CD4-positive, alpha-beta T cell treated with Interleukin-15 for 4 hours (primary cell): ENCODE results near the gene RNF10.
"Not testable (repeated sequence)": the region's sequence is repeated elsewhere in the genome, so short reads cannot be mapped to it uniquely, and the experiment has no call there.

Source experiments
- DNase-seq: peaks from one replicate; pipeline ENCODE4 v3.0.0-alpha.2; 2020; ENCODE audit warnings: low spot score

The RNF10 gene

DNA sequence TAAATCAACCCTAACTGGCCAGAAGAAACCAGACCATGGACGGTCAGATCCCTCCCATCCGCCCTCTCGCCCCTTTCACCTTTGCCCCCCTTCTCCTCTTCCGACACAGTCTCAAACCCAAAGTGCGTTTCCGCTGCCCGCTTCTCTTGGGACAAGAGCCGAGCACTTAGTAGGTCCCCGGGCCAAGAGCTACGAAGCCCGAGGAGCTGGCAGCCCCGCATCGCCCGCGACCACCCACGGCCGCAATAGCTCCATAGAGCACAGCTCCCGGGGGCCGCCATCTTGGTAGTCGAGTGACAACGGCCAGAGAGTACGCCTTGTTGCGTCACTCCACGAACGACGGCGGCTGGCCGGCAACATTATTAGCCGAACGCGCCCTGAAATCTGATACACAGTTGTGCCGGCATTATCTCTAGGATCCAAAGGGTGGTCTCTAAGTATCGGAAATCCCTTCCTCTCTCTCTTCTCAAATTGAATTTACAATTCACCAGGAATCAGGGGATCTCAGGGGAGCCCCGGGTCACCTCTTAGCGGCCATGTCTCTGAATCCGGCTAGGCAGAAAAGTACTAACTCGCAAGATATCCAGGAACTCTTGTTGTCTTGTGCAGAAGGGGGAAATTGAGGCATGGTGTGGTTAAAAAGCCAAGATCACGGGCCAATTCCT, 5.2 kb upstream of the RNF10 start, which contains the start of gene COQ5:
Gene COQ5 (minus strand): TSS at position 298 of the 665 bp plus-strand sequence. CDS start 17 bp downstream, at position 281.
- peak; percentile 89 for DNase-seq

DNA sequence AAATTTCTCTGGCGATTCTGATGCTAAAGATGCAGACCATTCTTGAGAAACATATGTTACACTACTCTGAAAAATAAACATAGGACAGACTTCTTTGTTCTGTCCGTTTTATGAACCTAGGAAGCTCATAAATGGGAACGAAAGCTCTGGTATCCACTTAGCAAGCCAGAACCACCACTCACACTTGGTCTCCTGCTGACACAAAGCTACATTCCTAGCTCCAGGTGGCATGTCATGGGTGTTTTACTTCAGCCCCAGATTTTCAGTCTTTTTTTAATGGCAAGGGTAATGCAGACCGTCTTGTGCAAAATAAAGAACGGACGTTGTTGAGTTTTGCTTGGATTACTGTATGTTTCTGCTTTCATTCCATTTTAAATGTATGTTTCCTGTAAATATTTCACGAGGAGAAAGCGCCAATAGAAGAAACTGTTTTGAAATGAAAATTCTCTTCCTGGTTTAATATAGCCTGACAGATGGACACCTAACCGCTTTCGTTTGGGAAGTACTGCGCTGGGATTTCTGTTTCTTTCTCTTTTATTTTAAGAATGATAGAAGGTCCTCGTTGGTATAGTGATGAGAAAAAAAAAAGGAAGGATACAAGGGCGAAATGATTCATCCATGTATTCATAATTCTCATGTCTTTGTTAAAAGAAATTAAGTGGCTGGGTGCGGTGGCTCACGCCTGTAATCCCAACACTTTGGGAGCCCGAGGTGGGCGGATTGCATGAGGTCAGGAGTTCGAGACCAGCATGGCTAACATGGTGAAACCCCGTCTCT, 4.3 kb upstream of the RNF10 start:
- no peak for DNase-seq

- not testable (repeated sequence) for DNase-seq
These were observed 3.8 kb upstream of the RNF10 start for GRCh38 chr12:120530418-120530761.

GRCh38 chr12:120532701-120533238, 1.4 kb upstream of the RNF10 start:
- DNase-seq = no peak

- peak; percentile 46 for DNase-seq
These were observed 823 bp downstream of the RNF10 start for GRCh38 chr12:120534703-120535655.

GRCh38 chr12:120536064-120536791, 2.1 kb downstream of the RNF10 start:
- peak; percentile 39 for DNase-seq

DNA sequence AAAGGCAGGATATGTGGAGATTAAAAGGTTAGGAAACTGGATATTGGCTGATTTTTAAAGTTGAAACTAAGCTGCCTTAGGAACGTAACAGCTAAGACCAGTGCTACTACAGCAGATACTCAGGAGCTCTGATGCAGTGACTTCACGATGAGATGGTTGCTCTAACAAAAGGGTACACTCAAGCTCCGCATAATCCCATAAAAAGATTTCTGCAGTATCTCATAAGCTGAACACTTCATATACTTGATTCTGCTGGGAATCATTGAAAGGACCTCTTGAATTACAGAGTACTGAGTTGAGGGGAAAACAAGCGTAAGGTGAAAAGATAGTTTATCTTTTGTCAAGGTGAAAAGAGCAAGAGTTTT, 3.7 kb downstream of the RNF10 start:
- DNase-seq = no peak

GRCh38 chr12:120538281-120539156, 4.4 kb downstream of the RNF10 start:
- no peak for DNase-seq

DNA sequence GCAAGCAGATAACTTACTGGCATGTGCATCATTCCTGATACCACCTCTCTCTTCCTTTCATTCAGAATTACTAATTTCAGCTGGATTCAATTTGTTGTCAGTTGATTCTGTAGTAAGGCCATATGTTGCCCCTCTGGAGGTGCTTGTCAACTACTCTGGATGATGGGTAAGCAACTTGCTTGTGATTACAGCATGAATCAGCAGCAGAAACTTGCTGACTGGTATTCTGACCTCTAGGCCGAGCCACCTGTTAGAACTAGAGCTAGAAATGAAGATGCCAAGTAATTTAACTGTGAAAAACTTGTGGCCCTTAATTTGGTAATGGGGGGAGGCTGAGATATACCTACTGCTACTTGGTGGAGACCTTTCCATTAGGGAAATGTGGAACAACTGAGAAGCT, 5.1 kb downstream of the RNF10 start:
- no peak for DNase-seq

DNA sequence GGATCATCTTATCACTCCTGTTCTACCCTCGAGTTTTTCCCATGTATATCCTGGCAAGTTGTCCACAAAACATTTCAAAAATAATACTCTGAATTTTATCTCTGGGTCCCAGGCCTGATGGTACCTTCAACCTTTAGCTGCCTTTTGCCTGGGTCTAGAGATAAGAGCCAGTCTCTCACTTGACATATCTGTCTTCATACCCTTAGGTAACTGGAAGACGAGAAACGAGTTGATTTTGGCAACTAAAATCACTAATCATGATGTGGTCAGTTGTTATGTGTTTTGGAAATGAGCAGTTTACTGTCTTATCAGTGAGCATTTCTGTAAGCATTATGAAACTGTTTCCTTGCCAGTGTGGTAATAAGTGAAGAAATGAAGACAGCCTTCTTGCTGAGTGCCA, 6.3 kb downstream of the RNF10 start:
- DNase-seq = no peak

- no peak for DNase-seq
These were observed 8.0 kb downstream of the RNF10 start for GRCh38 chr12:120542166-120542565.

- DNase-seq = no peak
These were observed 10.5 kb downstream of the RNF10 start for GRCh38 chr12:120544691-120545090.

DNA sequence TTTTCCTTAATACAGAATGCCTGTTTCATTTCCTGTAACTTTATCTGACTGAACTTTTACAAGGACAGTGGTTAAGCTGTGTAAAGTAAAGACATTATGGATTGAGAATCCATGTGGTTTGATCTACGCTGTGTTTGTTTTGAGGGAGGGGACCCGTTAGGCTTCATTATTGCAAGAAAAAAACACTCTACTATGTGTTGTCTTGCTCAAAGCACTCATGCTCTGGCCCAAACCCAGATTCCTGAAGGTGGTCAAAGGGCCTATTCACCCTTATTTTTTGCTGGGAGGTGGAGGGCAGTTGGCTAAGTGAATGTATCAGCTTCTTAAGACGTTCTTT, 11.9 kb downstream of the RNF10 start:
- no peak for DNase-seq

GRCh38 chr12:120554678-120555077, 20.5 kb downstream of the RNF10 start:
- DNase-seq = no peak

- no peak for DNase-seq
These were observed 23.4 kb downstream of the RNF10 start for GRCh38 chr12:120557589-120557988.

GRCh38 chr12:120562906-120563305, 28.8 kb downstream of the RNF10 start:
- DNase-seq = no peak

DNA sequence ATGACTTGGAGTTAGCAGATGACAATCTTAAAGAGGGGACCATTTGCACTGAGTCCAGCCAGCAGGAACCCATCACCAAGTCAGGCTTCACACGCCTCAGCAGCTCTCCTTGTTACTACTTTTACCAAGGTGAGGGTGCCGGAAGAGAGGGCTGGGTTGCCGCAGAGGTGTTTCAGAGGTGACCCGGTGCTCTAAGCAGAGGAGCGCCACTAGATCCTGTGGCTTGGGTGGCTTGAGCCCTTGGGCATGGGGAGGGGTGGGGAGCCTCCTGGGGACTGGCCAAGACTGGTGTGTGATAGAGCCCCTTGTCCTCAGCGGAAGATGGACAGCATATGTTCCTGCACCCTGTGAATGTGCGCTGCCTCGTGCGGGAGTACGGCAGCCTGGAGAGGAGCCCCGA, 29.3 kb downstream of the RNF10 start:
- no peak for DNase-seq

DNA sequence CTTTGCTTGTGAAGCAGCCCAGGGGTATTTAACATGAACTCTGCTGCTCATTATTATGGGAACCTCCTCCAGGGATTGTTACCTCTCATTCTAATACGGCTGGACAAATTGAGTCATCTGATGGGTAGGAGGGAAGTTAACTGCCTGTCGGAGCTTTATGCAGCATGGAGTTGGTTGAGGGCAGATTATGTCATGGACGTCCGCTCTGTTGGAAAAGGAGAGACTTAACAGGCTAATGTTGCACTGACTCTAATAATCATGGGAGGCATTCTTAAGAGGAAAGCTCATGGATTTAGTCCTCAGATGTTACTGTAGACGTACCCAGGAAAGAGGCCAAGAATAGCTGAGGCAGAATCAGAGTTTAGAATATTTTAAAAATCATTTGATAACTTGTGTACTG, 37.1 kb downstream of the RNF10 start:
- DNase-seq = no peak

DNA sequence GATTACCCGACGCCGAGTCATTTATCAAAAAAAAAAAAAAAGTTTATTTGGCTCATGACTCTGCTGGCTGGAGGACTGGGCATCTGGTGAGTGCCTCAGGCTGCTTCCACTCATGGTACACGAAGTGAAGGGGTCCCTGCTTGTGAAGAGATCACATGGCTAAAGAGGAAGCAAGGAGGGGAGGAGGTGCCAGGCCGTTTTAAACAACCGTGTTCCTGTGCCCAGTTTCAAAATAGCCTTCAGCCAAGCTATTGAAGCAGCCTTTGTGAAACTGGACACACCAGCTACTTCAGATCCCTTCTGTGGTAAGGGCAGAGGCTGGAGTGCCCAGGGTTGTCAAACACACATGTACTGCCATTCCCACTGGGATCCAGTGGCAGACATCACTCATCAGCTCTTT, 39.4 kb downstream of the RNF10 start:
- DNase-seq = no peak

DNA sequence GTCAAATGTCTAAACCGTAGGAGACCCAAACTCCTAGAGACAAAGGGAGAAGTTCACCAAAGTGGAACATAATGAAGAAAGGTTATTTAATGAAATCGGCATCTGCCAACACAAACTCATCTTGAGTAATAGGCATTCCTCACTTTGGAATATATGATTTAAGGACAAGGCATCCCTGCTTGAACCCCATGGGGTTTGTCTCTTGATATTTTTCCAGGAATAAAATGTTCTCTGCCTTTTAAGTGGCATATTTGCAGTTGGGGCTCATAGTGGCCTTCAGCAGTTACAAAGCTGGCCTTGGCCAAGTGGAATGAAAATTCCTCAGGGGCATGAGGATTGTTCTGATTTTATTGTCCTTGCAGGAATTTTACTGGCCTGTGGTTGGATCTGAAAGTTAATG, 40.0 kb downstream of the RNF10 start:
- no peak for DNase-seq

GRCh38 chr12:120579179-120579578, 45.0 kb downstream of the RNF10 start:
- no peak for DNase-seq
